Spleen (tissue), 11 donors: ENCODE results near the gene TTC28. TPM values are rescaled to one million over a fixed set of nuclear protein-coding genes. Genes with fewer than 3 reads are reported as not detected.

Experiments used
- DNase-seq: peaks from one replicate; pipeline ENCODE4 v3.0.0-alpha.2; 2020
- H3K27ac ChIP-seq, 8 donors: fragments of 200-600 bp; sonication (generic) in 7 of 8; 1 replicate in 4 of 8; 2 replicates in 4 of 8; pipeline versions ENCODE4 v1.5.0 to v1.8.0; 2016 to 2021; ENCODE audit warnings: inconsistent platforms in 4 of 8, mild to moderate bottlenecking in 4 of 8, moderate library complexity in 1 of 8
- H3K27me3 ChIP-seq, 7 donors: fragments of 200-600 bp; sonication (generic) in 6 of 7; replicated peaks in 1 of 7; 1 replicate in 4 of 7; 2 replicates in 3 of 7; pipeline versions ENCODE4 v1.5.0 to v1.8.0; 2016 to 2021; ENCODE audit warnings: inconsistent platforms in 3 of 7, mild to moderate bottlenecking in 1 of 7
- H3K36me3 ChIP-seq, 6 donors: fragments of 200-600 bp; sonication (generic) in 5 of 6; 1 replicate in 4 of 6; 2 replicates in 2 of 6; pipeline versions ENCODE4 v1.5.0 to v1.8.0; 2016 to 2021; ENCODE audit warnings: inconsistent platforms in 2 of 6
- H3K4me1 ChIP-seq, 6 donors: fragments of 200-600 bp; sonication (generic) in 5 of 6; 1 replicate in 3 of 6; 2 replicates in 3 of 6; pipeline versions ENCODE4 v1.5.0 to v1.8.0; 2016 to 2021; ENCODE audit warnings: inconsistent platforms in 3 of 6
- H3K4me3 ChIP-seq, 8 donors: fragments of 200-600 bp; sonication (generic) in 7 of 8; 1 replicate in 4 of 8; 2 replicates in 4 of 8; pipeline versions ENCODE4 v1.5.0 to v1.8.0; 2016 to 2021; ENCODE audit warnings: inconsistent platforms in 4 of 8, mild to moderate bottlenecking in 4 of 8, moderate library complexity in 2 of 8
- H3K9me3 ChIP-seq, 8 donors: fragments of 200-600 bp; sonication (generic) in 7 of 8; 1 replicate in 4 of 8; 2 replicates in 4 of 8; pipeline versions ENCODE4 v1.5.0 to v1.8.0; 2016 to 2021; ENCODE audit warnings: inconsistent platforms in 4 of 8
- CTCF ChIP-seq, 11 experiments: fragments of 200-600 bp in 7 of 11; fragments of 450-650 bp in 4 of 11; sonication (generic) in 4 of 11; IDR thresholded peaks in 8 of 11; conservative IDR thresholded peaks in 3 of 11; 1 replicate in 7 of 11; 2 replicates in 4 of 11; pipeline versions ENCODE4 v1.4.0 to v1.8.0; 2016 to 2021; ENCODE audit warnings: antibody characterized with exemption in 11 of 11, inconsistent platforms in 4 of 11, mild to moderate bottlenecking in 1 of 11
- POLR2A ChIP-seq, 3 donors: fragments of 450-650 bp; IDR thresholded peaks; one replicate each; pipeline ENCODE4 v1.5.1; 2017; ENCODE audit warnings: antibody characterized with exemption in 3 of 3, mild to moderate bottlenecking in 1 of 3
- POLR2AphosphoS5 ChIP-seq, 3 donors: sonication (generic); formaldehyde crosslinking; IDR thresholded peaks; one replicate each; pipeline ENCODE4 v1.5.1; 2017; ENCODE audit warnings: antibody characterized with exemption in 3 of 3
- WGBS, 5 donors: extraction: QIAGEN DNeasy Blood & Tissue Kit in 3 of 5; methylation state at CpG; one replicate each; pipeline versions ENCODE4 v1.1.5 to v1.1.7; 2013 to 2018; 5-methylcytosine and 5-hydroxymethylcytosine counted together
- intact Hi-C: fragments of 100-400 bp; cut with DNase I; formaldehyde crosslinking; loops from one replicate; pipeline ENCODE4 v1.15.0; 2023; ENCODE audit warnings: low total_unique reads
- polyA plus RNA-seq, 3 donors: library from polyadenylated mRNA; stranded (reverse); fragments of 200-250 nt; gene quantifications; one replicate each; pipeline ENCODE4 v1.2.1, GENCODE V29; 2013
- total RNA-seq, 7 donors: library from RNA; depleted of rRNA in 3 of 7; stranded (reverse); fragments of >200 nt in 3 of 7; fragmentation: NEBNext Ultra II Directional in 4 of 7; extraction: Animal tissue kit (Norgen Biotek cat#: 25700) in 4 of 7; gene quantifications; one replicate each; pipeline versions ENCODE4 v1.1.0 to v1.2.1, GENCODE V29; 2016 to 2021
- donor health status: healthy with polysubstance abuse.
- donor health status: DM: no; HTN: no; CAD: no; lungs with moderate emphysema.
- donor health status: DM: no; HTN: no; CAD: no.
- donor health status: Bipolar disorder and iron deficiency.
- donor health status: healthy.
- donor health status: DM: no; HTN: no; CAD: no.
- donor health status: DM: yes; HTN: yes; CAD: no.

The TTC28 gene
- total and polyA plus RNA-seq, 10 donors = 0.62 to 69.0 (median 33.5) TPM

- 90 to 95% (median 95%) methylated on average over 6 of the region's 6 CpGs for WGBS, 5 donors
- intact Hi-C loops = no loop called here
- Histone ChIP-seq H3K36me3 (peaks cover 0 to 31% (median 7%) of the 10 kb centered on the region in 6 donors), H3K9me3 (no peaks in the 10 kb centered on the region), H3K27ac (no peak overlapping the region), H3K27me3 (no peaks in the 10 kb centered on the region), H3K4me3 (no peak overlapping the region), H3K4me1 (no peaks in the 10 kb centered on the region)
- no peak for DNase-seq
- no peak for TF ChIP-seq POLR2A (IDR thresholded peaks at IDR 0.05)
- no peak for TF ChIP-seq CTCF (IDR thresholded peaks at IDR 0.05 in 8 of 11, conservative IDR thresholded peaks at IDR 0.05 in 3 of 11)
- no peak for TF ChIP-seq POLR2AphosphoS5 (IDR thresholded peaks at IDR 0.05)
Measured at GRCh38 chr22:27978317-27978716, 701.3 kb downstream of the TTC28 start.

- TF ChIP-seq CTCF (IDR thresholded peaks at IDR 0.05 in 8 of 11, conservative IDR thresholded peaks at IDR 0.05 in 3 of 11) (no peak), POLR2A (IDR thresholded peaks at IDR 0.05) (no peak)
- intact Hi-C loops = no loop called here
- no peaks in the 10 kb centered on the region for H3K27me3 ChIP-seq
- H3K9me3 ChIP-seq = peaks cover 0 to 6% (median 0%) of the 10 kb centered on the region in 8 donors
- no peak overlapping the region for H3K27ac ChIP-seq
- no peak for DNase-seq
- H3K4me1 ChIP-seq = no peaks in the 10 kb centered on the region
- H3K36me3 ChIP-seq = peaks cover 0 to 14% (median 0%) of the 10 kb centered on the region in 6 donors
- H3K4me3 ChIP-seq = no peak overlapping the region
- WGBS, 5 donors = 83 to 89% (median 88%) methylated on average over 3 of the region's 3 CpGs
Measured at GRCh38 chr22:27976586-27976985, 703.1 kb downstream of the TTC28 start.

- no peak overlapping the region for H3K4me3 ChIP-seq
- H3K4me1 ChIP-seq = no peaks in the 10 kb centered on the region
- H3K36me3 ChIP-seq = peaks cover 0 to 14% (median 0%) of the 10 kb centered on the region in 6 donors
- 82 to 94% (median 93%) methylated on average over 16 of the region's 16 CpGs for WGBS, 5 donors
- peaks cover 0 to 15% (median 6%) of the 10 kb centered on the region in 8 donors for H3K9me3 ChIP-seq
- DNase-seq = no peak
- H3K27ac ChIP-seq = no peak overlapping the region
- H3K27me3 ChIP-seq = no peaks in the 10 kb centered on the region
- no peak for TF ChIP-seq POLR2A (IDR thresholded peaks at IDR 0.05)
- TF ChIP-seq POLR2AphosphoS5 (IDR thresholded peaks at IDR 0.05) = no peak
- no peak for TF ChIP-seq CTCF (IDR thresholded peaks at IDR 0.05 in 8 of 11, conservative IDR thresholded peaks at IDR 0.05 in 3 of 11)
- intact Hi-C loops = no loop called here
Measured at GRCh38 chr22:27975381-27976013, 704.1 kb downstream of the TTC28 start.

GRCh38 chr22:27973846-27974245 lies 705.8 kb downstream of the TTC28 start:
- Histone ChIP-seq H3K4me1 (no peaks in the 10 kb centered on the region), H3K4me3 (no peak overlapping the region), H3K27ac (no peak overlapping the region), H3K36me3 (peaks cover 0 to 4% (median 0%) of the 10 kb centered on the region in 6 donors), H3K27me3 (no peaks in the 10 kb centered on the region), H3K9me3 (peaks cover 0 to 25% (median 9%) of the 10 kb centered on the region in 8 donors)
- DNase-seq = no peak
- 85 to 89% (median 88%) methylated on average over 1 of the region's 1 CpG for WGBS, 5 donors
- intact Hi-C loops = no loop called here
- TF ChIP-seq POLR2AphosphoS5 (IDR thresholded peaks at IDR 0.05) (no peak), POLR2A (IDR thresholded peaks at IDR 0.05) (no peak), CTCF (IDR thresholded peaks at IDR 0.05 in 8 of 11, conservative IDR thresholded peaks at IDR 0.05 in 3 of 11) (no peak)
